Measurements from ENCODE around the gene PDP2.
"Not testable (repeated sequence)": the region's sequence is repeated elsewhere in the genome, so short reads cannot be mapped to it uniquely, and the experiment has no call there.

PDP2 gene

GRCh38 chr16:66886914-66887313 lies 6.6 kb downstream of the PDP2 start:
- no peak for DNase-seq

GRCh38 chr16:66888647-66889615 lies 8.6 kb downstream of the PDP2 start:
- DNase-seq, result no peak

- DNase-seq, result no peak
Observed at GRCh38 chr16:66889622-66890021, 9.3 kb downstream of the PDP2 start.

GRCh38 chr16:66890799-66891198 lies 10.5 kb downstream of the PDP2 start:
- no peak for DNase-seq

GRCh38 chr16:66891360-66891759 lies 11.0 kb downstream of the PDP2 start:
- no peak for DNase-seq

- no peak for DNase-seq
Observed at GRCh38 chr16:66891797-66892196, 11.5 kb downstream of the PDP2 start.

- DNase-seq, result no peak
Observed at GRCh38 chr16:66894055-66894454, 13.7 kb downstream of the PDP2 start.

GRCh38 chr16:66894948-66895688 lies 14.8 kb downstream of the PDP2 start:
- peak; percentile 73 for DNase-seq

GRCh38 chr16:66895689-66895979 lies 15.3 kb downstream of the PDP2 start:
- no peak for DNase-seq

GRCh38 chr16:66895999-66896398 lies 15.7 kb downstream of the PDP2 start:
- DNase-seq, result no peak

GRCh38 chr16:66896682-66897081 lies 16.4 kb downstream of the PDP2 start:
- not testable (repeated sequence) for DNase-seq

- DNase-seq, result no peak
Observed at GRCh38 chr16:66898207-66898606, 17.9 kb downstream of the PDP2 start.

GRCh38 chr16:66898933-66899309 lies 18.6 kb downstream of the PDP2 start:
- DNase-seq, result no peak

- DNase-seq, result no peak
Observed at GRCh38 chr16:66899310-66899944, 19.1 kb downstream of the PDP2 start.

GRCh38 chr16:66899945-66900710 lies 19.8 kb downstream of the PDP2 start:
- no peak for DNase-seq

GRCh38 chr16:66900721-66901441 lies 20.6 kb downstream of the PDP2 start:
- no peak for DNase-seq

GRCh38 chr16:66901626-66902025 lies 21.3 kb downstream of the PDP2 start:
- DNase-seq, result no peak

GRCh38 chr16:66902648-66903543 lies 22.6 kb downstream of the PDP2 start:
- no peak for DNase-seq

- DNase-seq, result no peak
Observed at GRCh38 chr16:66903544-66904427, 23.5 kb downstream of the PDP2 start.

GRCh38 chr16:66904428-66904845 lies 24.1 kb downstream of the PDP2 start:
- no peak for DNase-seq
